Uterus (tissue), 2 donors: ENCODE measurements around the gene TMEM175.

ENCODE experiments used
- CTCF ChIP-seq, 4 experiments: fragments of 200-600 bp in 2 of 4; fragments of 450-650 bp in 2 of 4; sonication (generic) in 2 of 4; IDR thresholded peaks; one replicate each; pipeline ENCODE4 v1.5.1; 2016 to 2019; ENCODE audit warnings: antibody characterized with exemption in 4 of 4, mild to moderate bottlenecking in 2 of 4, moderate library complexity in 1 of 4
- POLR2A ChIP-seq, 2 donors: fragments of 450-650 bp; IDR thresholded peaks; one replicate each; pipeline ENCODE4 v1.6.1; 2016; ENCODE audit warnings: antibody characterized with exemption in 2 of 2, mild to moderate bottlenecking in 1 of 2, moderate library complexity in 1 of 2

GRCh38 chr4:962231-963208 is 30.3 kb downstream of the TMEM175 start:
- TF ChIP-seq CTCF (IDR thresholded peaks at IDR 0.05): no peak
- TF ChIP-seq POLR2A (IDR thresholded peaks at IDR 0.05): no peak
